SU-DHL-6 (cell line): Measurements from ENCODE around the gene COX6B2.

Experiments used
- CTCF ChIP-seq: fragments of 200-600 bp; sonication (generic); IDR thresholded peaks from one replicate; pipeline ENCODE4 v1.5.1; 2017; ENCODE audit warnings: antibody characterized with exemption, mild to moderate bottlenecking, low read length, moderate library complexity; ENCODE audit not compliant: insufficient read depth, poor library complexity, severe bottlenecking
- EZH2phosphoT487 ChIP-seq: fragments of 200-600 bp; sonication (generic), shearing (Covaris generic); conservative IDR thresholded peaks from 2 replicates; pipeline ENCODE4 v1.6.1; 2018; ENCODE audit warnings: mild to moderate bottlenecking, antibody characterized with exemption, low read length, moderate library complexity, mixed read lengths

DNA sequence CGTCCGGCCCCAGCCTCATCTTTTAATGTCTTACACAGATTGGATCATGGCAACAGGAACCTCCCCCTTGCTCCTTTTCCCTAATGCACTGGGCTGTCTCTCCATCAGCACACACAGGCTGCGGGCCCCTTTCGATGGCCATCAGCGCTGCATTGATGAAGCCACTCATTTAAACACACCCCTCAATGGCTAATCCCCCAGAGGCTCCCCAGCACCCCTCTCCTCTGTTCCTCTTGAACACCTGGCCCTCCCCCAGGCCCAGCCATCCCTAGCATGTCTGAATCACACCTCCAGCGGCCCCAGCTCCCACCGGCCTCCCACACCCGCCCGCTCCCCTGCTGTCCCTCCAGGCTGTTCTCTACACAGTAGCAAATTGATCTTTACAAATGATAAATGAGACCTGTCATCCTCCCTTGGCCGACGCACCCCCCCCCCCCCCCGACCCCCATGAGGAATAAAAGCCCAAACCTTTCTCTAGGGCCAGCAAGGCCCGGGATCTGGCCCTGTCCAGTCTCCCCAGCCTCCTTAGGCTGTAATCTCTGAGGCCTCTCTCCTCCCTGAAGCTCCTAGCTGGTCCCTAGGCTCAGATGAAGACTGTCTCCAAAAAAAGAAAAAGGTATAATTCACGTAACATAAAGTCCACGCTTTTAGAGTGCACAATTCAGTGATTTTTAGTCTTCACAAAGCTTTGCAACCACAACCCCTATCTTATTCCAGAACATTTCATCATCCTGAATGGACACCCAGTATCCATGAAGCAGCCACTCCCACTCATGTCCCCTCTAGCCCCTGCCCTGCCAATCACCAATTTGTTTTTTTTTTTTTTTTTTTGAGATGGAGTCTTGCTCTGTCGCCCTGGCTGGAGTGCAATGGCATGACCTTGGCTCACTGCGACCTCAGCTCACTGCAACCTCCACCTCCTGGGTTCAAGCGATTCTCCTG lies 38.6 kb upstream of the COX6B2 start:
- TF ChIP-seq CTCF: no peak
- no peak for TF ChIP-seq EZH2phosphoT487
